ENCODE results near the gene MYO10. TPM values are rescaled to one million over a fixed set of nuclear protein-coding genes. Genes with fewer than 3 reads are reported as not detected.
"Not testable (repeated sequence)": the region's sequence is repeated elsewhere in the genome, so short reads cannot be mapped to it uniquely, and the experiment has no call there.

Gene MYO10
- total RNA-seq (2014; rRNA removed; shearing (Covaris generic)), result 114 and 119 TPM in 2 replicates
- polyA plus RNA-seq (2016; fragmentation: Nextera tagmentation; extraction: Ambion mirVana), result 276 TPM in 2 replicates
- long read RNA-seq, partial matches to known transcripts, result 49 of 53 reads
- long read RNA-seq, other reads (novel, unspliced or antisense), result 4 of 53 reads

- peak; percentile 77 for ATAC-seq
- H4K20me1 ChIP-seq (replicated peaks; ENCODE audit: insufficient read depth), result peaks cover 18% of the 10 kb centered on the region
These were observed at the start of gene MYO10 for GRCh38 chr5:16936150-16936988. TSS of gene MYO10 (minus strand) at chr5:16936288. CDS start at chr5:16935808, 480 bp downstream.

GRCh38 chr5:16985304-16985703, 49.2 kb upstream of the MYO10 start:
- H3K4me1 ChIP-seq (ENCODE audit: insufficient read depth); H3K4me2 ChIP-seq; ATAC-seq; H3K9me3 Mint-ChIP-seq; H3F3A ChIP-seq (replicated peaks; ENCODE audit: low read depth); H3K4me1 Mint-ChIP-seq; H3K4me3 ChIP-seq; H3K27ac Mint-ChIP-seq; H3K9me2 ChIP-seq (ENCODE audit: insufficient read depth); H3K27me3 Mint-ChIP-seq (ENCODE audit: insufficient read depth, low read depth, poor library complexity); DNase-seq (ENCODE audit: low spot score); H3K27ac ChIP-seq (ENCODE audit: low read depth); H3K36me3 Mint-ChIP-seq (ENCODE audit: low read depth); H2AFZ ChIP-seq; H3K4me3 Mint-ChIP-seq; H3K27me3 ChIP-seq (ENCODE audit: insufficient read depth); H3K36me3 ChIP-seq (ENCODE audit: insufficient read depth); H4K20me1 ChIP-seq (replicated peaks; ENCODE audit: insufficient read depth); H3K79me2 ChIP-seq (replicated peaks; ENCODE audit: insufficient read depth): not testable (repeated sequence)

More at GRCh38 chr5:16936150-16936988, at the start of gene MYO10:
- Mint-ChIP-seq H3K9me3 (no peaks in the 10 kb centered on the region), H3K4me3 (peak within 1 kb of the TSS; percentile 90), H3K27ac (peak within 1 kb of the TSS; percentile 24; the same call in 1 of the 2 replicates), H3K36me3 (ENCODE audit: low read depth) (no peaks in the 10 kb centered on the region), H3K27me3 (ENCODE audit: insufficient read depth, low read depth, poor library complexity) (peaks cover 35% of the 10 kb centered on the region), H3K4me1 (peaks cover 44% of the 10 kb centered on the region)
- peak; percentile 77 for TF ChIP-seq POLR2AphosphoS5 (IDR thresholded peaks at IDR 0.05; ENCODE audit: low read depth)
- no peak for TF ChIP-seq ETS1 (IDR thresholded peaks at IDR 0.05)
- peaks cover 35% of the 10 kb centered on the region for H3K4me1 ChIP-seq (ENCODE audit: insufficient read depth)
- peaks cover 50% of the 10 kb centered on the region for H3K27me3 ChIP-seq (ENCODE audit: insufficient read depth)
- H3K4me2 ChIP-seq, result peak within 1 kb of the TSS; percentile 84
- H3K4me3 ChIP-seq, result peak within 1 kb of the TSS; percentile 88
- H3K79me2 ChIP-seq (replicated peaks; ENCODE audit: insufficient read depth), result peaks cover 37% of the 10 kb centered on the region
- no peaks in the 10 kb centered on the region for H3F3A ChIP-seq (replicated peaks; ENCODE audit: low read depth)
- peak within 1 kb of the TSS; percentile 93 for H2AFZ ChIP-seq
- no peaks in the 10 kb centered on the region for H3K9me2 ChIP-seq (ENCODE audit: insufficient read depth)
- peak; percentile 81 for DNase-seq (ENCODE audit: low spot score)
- no peak within 1 kb of the TSS for H3K27ac ChIP-seq (ENCODE audit: low read depth)
- no peaks in the 10 kb centered on the region; the same call in 1 of the 2 replicates for H3K36me3 ChIP-seq (ENCODE audit: insufficient read depth)

DNA sequence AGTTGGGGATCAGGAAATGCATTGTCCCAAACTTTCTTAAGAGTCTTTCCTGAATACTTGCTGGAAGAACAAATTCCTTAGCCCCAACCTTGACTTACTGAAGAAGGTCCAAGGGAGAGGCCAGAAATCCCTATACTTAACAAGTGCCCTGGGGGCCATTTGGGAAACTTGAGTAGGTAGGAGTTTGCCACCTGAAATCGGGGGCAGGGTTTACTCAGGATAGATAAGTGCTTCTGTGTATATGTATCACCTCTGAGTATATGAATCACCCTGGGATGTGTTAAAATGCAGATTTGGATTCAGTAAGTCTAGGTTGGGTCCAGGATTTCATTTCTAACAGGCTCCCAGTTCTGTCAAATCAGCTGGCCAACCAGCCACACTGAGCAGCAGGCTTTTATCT, 47.9 kb upstream of the MYO10 start:
- peaks cover 6% of the 10 kb centered on the region for H3K4me1 Mint-ChIP-seq
- no peaks in the 10 kb centered on the region for H3K9me2 ChIP-seq (ENCODE audit: insufficient read depth)
- H3K27ac ChIP-seq (ENCODE audit: low read depth), result no peak overlapping the region
- no peak overlapping the region for H3K4me3 Mint-ChIP-seq
- DNase-seq (ENCODE audit: low spot score), result peak; percentile 8
- H3K4me3 ChIP-seq, result no peak overlapping the region
- H3K27me3 Mint-ChIP-seq (ENCODE audit: insufficient read depth, low read depth, poor library complexity), result peaks cover 4% of the 10 kb centered on the region
- no peaks in the 10 kb centered on the region for H3F3A ChIP-seq (replicated peaks; ENCODE audit: low read depth)
- H3K36me3 Mint-ChIP-seq (ENCODE audit: low read depth), result no peaks in the 10 kb centered on the region
- no peak overlapping the region for H3K4me2 ChIP-seq
- peaks cover 5% of the 10 kb centered on the region; the same call in 1 of the 3 replicates for H3K9me3 Mint-ChIP-seq
- H3K4me1 ChIP-seq (ENCODE audit: insufficient read depth), result no peaks in the 10 kb centered on the region; the same call in 1 of the 2 replicates
- no peaks in the 10 kb centered on the region for H4K20me1 ChIP-seq (replicated peaks; ENCODE audit: insufficient read depth)
- no peaks in the 10 kb centered on the region for H3K27me3 ChIP-seq (ENCODE audit: insufficient read depth)
- no peak for ATAC-seq
- no peak overlapping the region for H2AFZ ChIP-seq
- H3K36me3 ChIP-seq (ENCODE audit: insufficient read depth), result no peaks in the 10 kb centered on the region
- H3K79me2 ChIP-seq (replicated peaks; ENCODE audit: insufficient read depth), result no peaks in the 10 kb centered on the region
- no peak overlapping the region for H3K27ac Mint-ChIP-seq
- TF ChIP-seq ZNF331 (CRISPR knock-in tag; IDR thresholded peaks at IDR 0.05; ENCODE audit: low read depth) (no peak), ETS1 (IDR thresholded peaks at IDR 0.05) (no peak), EZH2phosphoT487 (IDR thresholded peaks at IDR 0.05; ENCODE audit: unreplicated experiment) (no peak), CREB1 (CRISPR knock-in tag; IDR thresholded peaks at IDR 0.05; ENCODE audit: low read depth) (no peak)
- TF ChIP-seq, protein P1, sequence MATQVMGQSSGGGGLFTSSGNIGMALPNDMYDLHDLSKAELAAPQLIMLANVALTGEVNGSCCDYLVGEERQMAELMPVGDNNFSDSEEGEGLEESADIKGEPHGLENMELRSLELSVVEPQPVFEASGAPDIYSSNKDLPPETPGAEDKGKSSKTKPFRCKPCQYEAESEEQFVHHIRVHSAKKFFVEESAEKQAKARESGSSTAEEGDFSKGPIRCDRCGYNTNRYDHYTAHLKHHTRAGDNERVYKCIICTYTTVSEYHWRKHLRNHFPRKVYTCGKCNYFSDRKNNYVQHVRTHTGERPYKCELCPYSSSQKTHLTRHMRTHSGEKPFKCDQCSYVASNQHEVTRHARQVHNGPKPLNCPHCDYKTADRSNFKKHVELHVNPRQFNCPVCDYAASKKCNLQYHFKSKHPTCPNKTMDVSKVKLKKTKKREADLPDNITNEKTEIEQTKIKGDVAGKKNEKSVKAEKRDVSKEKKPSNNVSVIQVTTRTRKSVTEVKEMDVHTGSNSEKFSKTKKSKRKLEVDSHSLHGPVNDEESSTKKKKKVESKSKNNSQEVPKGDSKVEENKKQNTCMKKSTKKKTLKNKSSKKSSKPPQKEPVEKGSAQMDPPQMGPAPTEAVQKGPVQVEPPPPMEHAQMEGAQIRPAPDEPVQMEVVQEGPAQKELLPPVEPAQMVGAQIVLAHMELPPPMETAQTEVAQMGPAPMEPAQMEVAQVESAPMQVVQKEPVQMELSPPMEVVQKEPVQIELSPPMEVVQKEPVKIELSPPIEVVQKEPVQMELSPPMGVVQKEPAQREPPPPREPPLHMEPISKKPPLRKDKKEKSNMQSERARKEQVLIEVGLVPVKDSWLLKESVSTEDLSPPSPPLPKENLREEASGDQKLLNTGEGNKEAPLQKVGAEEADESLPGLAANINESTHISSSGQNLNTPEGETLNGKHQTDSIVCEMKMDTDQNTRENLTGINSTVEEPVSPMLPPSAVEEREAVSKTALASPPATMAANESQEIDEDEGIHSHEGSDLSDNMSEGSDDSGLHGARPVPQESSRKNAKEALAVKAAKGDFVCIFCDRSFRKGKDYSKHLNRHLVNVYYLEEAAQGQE (IDR thresholded peaks at IDR 0.05; ENCODE audit: unreplicated experiment), result no peak

Data from GM23338 (cell line).